Measurements from ENCODE around the gene KLHL29. TPM values are rescaled to one million over a fixed set of nuclear protein-coding genes. Genes with fewer than 3 reads are reported as not detected.

KLHL29 gene
- polyA plus RNA-seq, 3 donors = 0.03 TPM; not detected in 2

GRCh38 chr2:23485261-23485660, 100.3 kb downstream of the KLHL29 start:
- Histone ChIP-seq H3K4me2 (replicated peaks; ENCODE audit: extremely low read depth, low read length, poor library complexity, severe bottlenecking) (no peak overlapping the region), H3K4me1 (ENCODE audit: control insufficient read depth in 1 of 2, insufficient read depth in 2 of 2, low read length in 2 of 2) (no peaks in the 10 kb centered on the region), H2AFZ (ENCODE audit: insufficient read depth, low read depth, low read length, poor library complexity, severe bottlenecking) (no peak overlapping the region), H3K9ac (ENCODE audit: insufficient read depth, low read length, poor library complexity, severe bottlenecking) (no peak overlapping the region), H3K9me3 (replicated peaks in 1 of 2; ENCODE audit: control insufficient read depth in 1 of 2, insufficient read depth in 1 of 2, low read length in 2 of 2) (no peaks in the 10 kb centered on the region), H3K27me3 (ENCODE audit: control insufficient read depth in 2 of 2, insufficient read depth in 2 of 2, low read length in 2 of 2) (peaks cover 2 to 10% of the 10 kb centered on the region in 2 donors), H3K4me3 (replicated peaks in 1 of 3; ENCODE audit: low read depth in 2 of 3, low read length in 3 of 3) (no peak overlapping the region), H4K20me1 (ENCODE audit: insufficient read depth, low read length) (no peaks in the 10 kb centered on the region), H3K79me2 (ENCODE audit: insufficient read depth, low read length) (no peaks in the 10 kb centered on the region), H3K36me3 (replicated peaks in 1 of 2; ENCODE audit: control insufficient read depth in 1 of 2, insufficient read depth in 2 of 2, low read length in 2 of 2) (no peaks in the 10 kb centered on the region), H3K27ac (ENCODE audit: low read depth in 1 of 2, low read length in 2 of 2) (no peak overlapping the region)
- no peaks in the 10 kb centered on the region for H3K36me3 Mint-ChIP-seq
- no peak overlapping the region for H3K27ac Mint-ChIP-seq
- no peaks in the 10 kb centered on the region for H3K4me1 Mint-ChIP-seq
- intact Hi-C loops (cut with micrococcal nuclease) = no loop called here
- 82% methylated on average over 1 of the region's 2 CpGs for WGBS (ENCODE audit: insufficient coverage)
- no peak for TF ChIP-seq CTCF (IDR thresholded peaks at IDR 0.05)
- DNase-seq = no peak
- peaks cover 24 to 44% (median 30%) of the 10 kb centered on the region in 3 donors for H3K27me3 Mint-ChIP-seq (ENCODE audit: low read depth in 3 of 3)
- H3K9me3 Mint-ChIP-seq = peaks cover 0 to 4% (median 0%) of the 10 kb centered on the region in 7 donors
- no peak overlapping the region for H3K4me3 Mint-ChIP-seq

- intact Hi-C loops (cut with micrococcal nuclease) = no loop called here
- no peaks in the 10 kb centered on the region for H3K4me1 ChIP-seq (ENCODE audit: control insufficient read depth in 1 of 2, insufficient read depth in 2 of 2, low read length in 2 of 2)
- no peak overlapping the region for H3K4me3 ChIP-seq (replicated peaks in 1 of 3; ENCODE audit: low read depth in 2 of 3, low read length in 3 of 3)
- no peak overlapping the region for H3K4me2 ChIP-seq (replicated peaks; ENCODE audit: extremely low read depth, low read length, poor library complexity, severe bottlenecking)
- H3K79me2 ChIP-seq (ENCODE audit: insufficient read depth, low read length) = no peaks in the 10 kb centered on the region
- no peak overlapping the region for H3K27ac ChIP-seq (ENCODE audit: low read depth in 1 of 2, low read length in 2 of 2)
- H3K9me3 ChIP-seq (replicated peaks in 1 of 2; ENCODE audit: control insufficient read depth in 1 of 2, insufficient read depth in 1 of 2, low read length in 2 of 2) = no peaks in the 10 kb centered on the region
- Mint-ChIP-seq H3K9me3 (peaks cover 0 to 4% (median 0%) of the 10 kb centered on the region in 7 donors), H3K27ac (no peak overlapping the region), H3K4me1 (no peaks in the 10 kb centered on the region), H3K4me3 (no peak overlapping the region), H3K27me3 (ENCODE audit: low read depth in 3 of 3) (peaks cover 22 to 47% (median 35%) of the 10 kb centered on the region in 3 donors), H3K36me3 (no peaks in the 10 kb centered on the region)
- TF ChIP-seq CTCF (IDR thresholded peaks at IDR 0.05) = no peak
- no peaks in the 10 kb centered on the region for H4K20me1 ChIP-seq (ENCODE audit: insufficient read depth, low read length)
- 90% methylated on average over 9 of the region's 10 CpGs for WGBS (ENCODE audit: insufficient coverage)
- no peaks in the 10 kb centered on the region for H3K36me3 ChIP-seq (replicated peaks in 1 of 2; ENCODE audit: control insufficient read depth in 1 of 2, insufficient read depth in 2 of 2, low read length in 2 of 2)
- H3K27me3 ChIP-seq (ENCODE audit: control insufficient read depth in 2 of 2, insufficient read depth in 2 of 2, low read length in 2 of 2) = peaks cover 2 to 10% of the 10 kb centered on the region in 2 donors
- no peak overlapping the region for H2AFZ ChIP-seq (ENCODE audit: insufficient read depth, low read depth, low read length, poor library complexity, severe bottlenecking)
- H3K9ac ChIP-seq (ENCODE audit: insufficient read depth, low read length, poor library complexity, severe bottlenecking) = no peak overlapping the region
- DNase-seq = no peak
Measured at GRCh38 chr2:23485841-23486683, 101.1 kb downstream of the KLHL29 start.
